Stimulated activated CD8-positive, alpha-beta memory T cell treated with anti-CD3 and anti-CD28 coated beads, Interleukin-7, amount 100 ng/mL, for 48 hours (primary cell): ENCODE measurements around the gene LRRC75B.
"Not testable (repeated sequence)": the region's sequence is repeated elsewhere in the genome, so short reads cannot be mapped to it uniquely, and the experiment has no call there.

ENCODE experiments used
- DNase-seq, 2 donors: peaks; one replicate each; pipeline ENCODE4 v3.0.0-alpha.2; 2020; ENCODE audit warnings: low read depth in 1 of 2; ENCODE audit errors: extremely low read depth in 1 of 2

Gene LRRC75B

DNA sequence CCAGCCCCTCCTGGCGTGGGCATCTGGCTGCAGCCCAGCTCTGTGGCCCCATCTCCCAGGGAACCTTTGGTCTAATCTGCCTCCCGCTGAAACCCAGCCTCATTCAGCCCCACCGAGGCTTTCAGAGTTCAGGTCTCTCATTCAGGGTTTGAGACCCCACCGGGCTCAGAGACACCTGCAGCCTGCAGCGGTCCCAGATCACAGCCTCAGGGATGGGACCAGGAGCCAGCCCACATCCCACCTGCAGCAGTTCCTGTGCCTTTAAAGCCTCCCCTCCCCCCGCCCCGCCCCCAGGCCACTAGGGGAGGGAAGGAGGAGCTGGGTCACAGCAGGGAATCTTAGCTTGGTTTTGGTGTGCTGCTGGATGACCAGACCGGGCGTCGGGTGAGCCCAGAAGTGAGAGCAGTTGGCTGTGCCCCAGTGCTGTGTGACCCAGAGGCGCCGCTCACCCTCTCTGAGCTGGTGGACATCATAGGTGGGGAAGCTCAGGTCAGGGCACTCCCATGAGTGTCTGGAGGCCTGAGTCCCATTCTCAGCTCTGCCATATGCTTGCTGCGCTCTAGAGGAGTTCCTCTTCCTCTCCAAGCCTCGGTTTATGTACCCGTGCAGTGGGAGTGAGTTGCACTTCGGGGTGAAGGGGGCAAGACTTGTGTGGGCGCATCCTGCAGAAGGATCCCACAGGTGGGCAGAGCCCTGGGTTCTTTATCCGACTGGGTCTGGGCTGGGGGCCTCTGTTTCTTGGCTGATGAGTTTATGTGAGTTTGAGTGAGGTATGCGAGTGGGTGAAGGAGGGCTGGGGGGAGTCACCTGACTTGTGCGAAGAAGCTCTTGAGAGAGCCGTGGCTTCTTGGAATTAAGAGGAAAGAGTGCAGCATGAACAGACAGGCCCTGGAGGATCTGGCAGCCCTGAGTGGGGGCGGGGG is 10.2 kb upstream of the LRRC75B start, which contains the start of gene GGT1:
GGT1 (plus strand) TSS at position 347 of the 923 bp plus-strand sequence. CDS start 7,889 bp downstream, outside the sequence.
- DNase-seq = not testable (repeated sequence)

DNA sequence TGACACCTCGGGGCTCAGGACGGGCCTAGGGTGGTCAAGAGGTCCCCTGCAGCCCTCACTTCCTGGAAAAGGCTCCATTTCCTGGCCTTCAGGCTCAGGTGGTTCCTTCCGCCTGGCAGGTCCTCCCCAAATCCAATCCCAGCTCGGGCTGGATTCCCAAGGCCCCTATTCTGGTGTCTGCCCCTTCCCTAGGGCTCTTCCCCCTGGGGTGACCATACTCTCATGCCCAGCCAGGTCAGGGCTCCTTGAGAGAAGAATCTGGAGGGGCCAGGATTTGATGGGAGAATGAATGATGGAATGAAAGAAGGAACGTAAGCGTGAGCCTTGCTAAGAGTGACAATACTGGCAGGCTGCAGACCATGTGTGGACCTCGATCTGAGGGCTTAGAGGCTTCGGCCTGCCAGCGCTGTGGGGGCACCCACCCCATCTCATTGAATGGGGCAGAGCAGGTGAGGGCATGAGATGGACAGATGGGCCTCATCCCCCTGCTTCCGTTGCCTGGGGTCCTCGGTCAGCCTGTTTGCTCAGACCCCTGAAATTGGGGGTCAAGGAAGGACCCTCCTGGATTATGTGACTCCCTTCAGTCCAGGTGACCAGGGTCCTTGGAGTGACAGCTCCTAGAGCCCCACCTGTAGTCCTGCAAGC is 9.4 kb upstream of the LRRC75B start:
- DNase-seq = not testable (repeated sequence)

DNA sequence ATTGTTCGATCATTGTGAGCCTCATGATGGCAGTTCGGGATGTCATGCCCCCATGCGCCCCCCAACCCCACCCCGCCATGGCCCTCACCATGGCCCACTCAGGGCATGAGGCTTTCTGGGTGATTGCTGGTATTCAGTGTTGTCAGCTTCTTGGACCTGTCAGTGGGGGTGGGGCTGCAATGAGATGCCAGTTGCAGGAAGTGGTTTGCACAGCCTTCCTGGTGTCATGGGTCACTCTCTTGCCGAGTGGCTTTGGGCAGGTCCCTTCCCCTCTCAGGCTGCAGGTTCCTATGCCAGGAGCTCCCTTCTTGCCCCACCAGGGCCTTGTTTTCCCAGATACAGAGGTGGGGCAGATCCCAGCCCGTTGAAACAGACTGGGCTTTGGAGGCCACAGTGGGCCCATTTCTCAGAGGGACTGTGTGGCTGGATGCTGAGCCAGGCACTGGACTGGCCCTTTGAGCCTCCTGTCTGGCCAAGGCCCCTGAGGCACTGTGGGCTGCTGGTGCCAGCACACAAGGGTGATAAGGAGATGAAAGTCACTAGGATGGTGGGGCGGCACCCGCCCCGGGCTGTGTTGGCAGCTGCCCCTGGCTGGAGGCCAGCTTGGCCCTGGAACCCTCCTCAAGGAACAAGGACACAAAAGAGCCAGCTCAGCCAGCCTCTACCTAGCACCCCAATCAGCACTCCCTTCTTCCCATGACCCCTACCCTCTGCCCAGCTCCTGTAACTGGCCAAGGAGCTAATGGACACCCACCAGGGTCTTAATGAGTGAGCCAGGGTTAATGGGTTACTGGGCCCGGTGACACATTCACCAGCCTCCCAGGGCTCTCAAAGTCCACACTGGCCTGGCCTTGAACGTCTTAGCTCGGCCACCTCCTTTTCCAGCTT is 8.6 kb upstream of the LRRC75B start:
- no peak for DNase-seq

DNA sequence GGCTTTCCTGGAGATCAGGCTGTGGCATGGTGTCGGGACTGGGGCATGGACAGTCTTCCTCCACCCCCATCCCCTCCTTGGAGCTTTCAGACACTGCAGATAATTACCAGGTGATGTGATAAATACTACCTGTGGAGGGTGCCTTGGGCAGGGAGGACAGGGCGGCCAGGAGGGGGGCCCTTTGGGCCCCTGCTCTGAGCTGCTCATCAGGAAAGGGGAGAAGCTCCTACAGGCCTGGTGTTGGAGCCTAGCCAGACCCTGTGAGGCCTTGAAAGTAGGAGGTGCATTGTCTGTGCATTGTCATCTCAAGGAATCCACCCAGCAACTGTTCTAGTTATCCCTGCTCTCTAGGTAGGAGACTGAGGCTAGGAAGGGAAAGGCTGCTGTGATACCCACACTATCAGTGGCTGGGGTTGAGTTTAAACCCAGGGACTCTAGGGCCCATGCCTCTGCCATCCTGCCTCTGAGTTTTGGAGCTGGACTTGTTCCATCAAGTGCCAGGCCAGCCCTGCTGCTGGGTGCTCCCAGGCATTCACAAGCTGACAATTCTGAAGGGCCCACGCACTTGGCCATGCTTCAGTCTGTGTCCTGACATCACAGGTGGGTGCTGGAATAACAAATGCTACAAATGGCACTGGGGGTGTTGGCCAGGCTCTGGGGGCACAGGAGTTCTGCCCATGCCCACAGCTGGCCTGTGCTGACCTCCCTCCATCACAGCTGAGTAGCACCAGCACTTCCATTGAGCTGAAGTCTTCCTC is 7.3 kb upstream of the LRRC75B start:
- not testable (repeated sequence) for DNase-seq

DNA sequence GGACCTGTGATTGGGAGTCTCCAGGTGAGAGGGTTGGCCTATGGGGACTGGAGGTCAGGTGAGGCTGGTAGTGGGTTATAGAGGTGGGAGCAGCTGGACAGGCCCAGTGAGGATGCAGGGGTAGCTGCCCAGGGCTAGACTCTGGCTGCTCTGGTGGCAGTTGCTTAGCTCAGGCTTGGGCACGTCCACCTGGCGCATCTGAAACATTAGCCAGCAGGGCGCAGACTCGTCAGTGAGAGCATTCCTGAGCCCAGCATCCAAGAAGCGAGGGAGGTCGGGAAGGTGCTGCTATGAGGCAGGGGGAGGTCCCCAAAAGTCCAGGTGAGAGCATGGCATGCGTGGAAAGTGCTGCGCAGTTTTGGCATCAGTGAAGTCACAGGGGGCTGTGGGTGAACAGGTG is 6.6 kb upstream of the LRRC75B start:
- DNase-seq = no peak

GRCh38 chr22:24597076-24597475 is 4.2 kb upstream of the LRRC75B start:
- not testable (repeated sequence) for DNase-seq

DNA sequence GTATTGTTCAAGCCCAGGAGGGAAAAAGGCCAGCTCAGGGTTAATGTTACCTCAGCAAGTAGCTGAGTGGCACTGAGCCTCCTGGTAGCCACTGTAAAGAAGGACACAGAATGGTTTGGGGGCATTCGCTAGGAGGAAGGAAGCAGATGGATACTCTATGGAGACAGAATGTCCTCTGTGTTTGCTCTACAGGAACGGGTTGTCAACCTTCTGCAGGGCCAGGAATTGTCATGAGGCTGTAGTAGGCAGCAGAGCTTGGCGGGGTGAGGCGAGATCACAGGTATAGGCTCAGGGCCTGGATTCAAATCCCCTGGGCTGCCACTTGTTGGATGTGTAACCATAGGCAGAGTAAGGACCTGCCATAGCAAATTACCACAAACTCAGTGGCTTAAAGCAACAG is 3.0 kb upstream of the LRRC75B start:
- DNase-seq = no peak

DNA sequence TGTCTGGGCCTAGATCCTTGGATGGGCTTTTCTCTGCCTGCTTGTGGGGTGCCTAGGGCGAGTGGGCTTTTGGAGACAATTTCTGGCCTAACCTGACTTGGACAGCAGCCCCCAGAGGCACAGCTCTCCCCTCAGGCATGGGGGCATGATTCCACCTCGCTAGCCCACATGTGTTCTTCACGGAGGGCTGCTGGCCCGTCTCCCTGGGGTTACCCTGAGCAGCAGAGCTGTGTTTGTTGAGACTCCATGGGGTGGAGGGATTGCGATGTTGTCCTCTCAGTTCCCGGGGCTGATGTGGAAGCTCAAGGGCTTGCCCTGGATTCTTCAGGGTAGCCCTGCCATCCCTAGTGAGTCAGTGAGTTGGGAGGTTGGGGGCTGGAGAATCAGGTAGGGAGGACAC is 2.4 kb upstream of the LRRC75B start:
- DNase-seq = no peak

GRCh38 chr22:24594569-24595120 is 1.8 kb upstream of the LRRC75B start:
- DNase-seq = no peak

DNA sequence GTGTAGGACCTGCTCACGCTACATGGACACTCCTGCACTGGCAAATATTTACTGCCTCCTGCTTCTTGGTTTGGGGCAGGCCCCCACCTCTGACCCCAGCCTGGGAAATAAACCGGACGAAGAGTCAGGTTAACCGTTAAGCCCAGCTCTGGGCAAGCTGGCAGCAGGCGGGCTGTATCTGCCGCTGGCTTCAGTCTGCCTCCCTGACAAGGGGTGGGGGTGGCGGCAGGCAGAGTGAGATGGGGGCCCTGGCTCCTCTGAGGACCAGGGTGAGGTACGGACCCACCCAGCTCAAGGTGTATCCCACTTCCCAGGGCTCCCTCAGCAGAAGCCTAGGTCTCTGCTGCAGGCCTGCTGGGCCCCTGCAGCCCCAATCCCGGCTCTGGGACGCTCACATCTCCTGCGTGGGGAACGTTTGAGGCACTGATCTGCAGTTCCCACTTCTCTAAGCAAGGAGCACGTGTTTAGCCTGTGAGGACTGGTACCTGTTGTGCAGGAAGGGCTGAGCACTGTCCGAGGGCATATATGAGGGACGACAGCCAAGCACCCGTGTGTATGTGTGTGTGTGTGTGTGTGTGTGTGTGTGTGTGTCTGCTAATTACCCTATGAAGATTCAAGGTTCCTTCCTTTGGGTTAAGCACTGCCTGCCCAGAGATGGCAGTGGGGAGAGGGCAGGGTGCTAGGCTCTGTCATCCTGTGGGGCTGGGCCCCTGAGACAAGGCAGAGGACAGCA is 1.1 kb upstream of the LRRC75B start:
- no peak for DNase-seq

GRCh38 chr22:24593559-24593835 is 624 bp upstream of the LRRC75B start:
- not testable (repeated sequence) for DNase-seq

DNA sequence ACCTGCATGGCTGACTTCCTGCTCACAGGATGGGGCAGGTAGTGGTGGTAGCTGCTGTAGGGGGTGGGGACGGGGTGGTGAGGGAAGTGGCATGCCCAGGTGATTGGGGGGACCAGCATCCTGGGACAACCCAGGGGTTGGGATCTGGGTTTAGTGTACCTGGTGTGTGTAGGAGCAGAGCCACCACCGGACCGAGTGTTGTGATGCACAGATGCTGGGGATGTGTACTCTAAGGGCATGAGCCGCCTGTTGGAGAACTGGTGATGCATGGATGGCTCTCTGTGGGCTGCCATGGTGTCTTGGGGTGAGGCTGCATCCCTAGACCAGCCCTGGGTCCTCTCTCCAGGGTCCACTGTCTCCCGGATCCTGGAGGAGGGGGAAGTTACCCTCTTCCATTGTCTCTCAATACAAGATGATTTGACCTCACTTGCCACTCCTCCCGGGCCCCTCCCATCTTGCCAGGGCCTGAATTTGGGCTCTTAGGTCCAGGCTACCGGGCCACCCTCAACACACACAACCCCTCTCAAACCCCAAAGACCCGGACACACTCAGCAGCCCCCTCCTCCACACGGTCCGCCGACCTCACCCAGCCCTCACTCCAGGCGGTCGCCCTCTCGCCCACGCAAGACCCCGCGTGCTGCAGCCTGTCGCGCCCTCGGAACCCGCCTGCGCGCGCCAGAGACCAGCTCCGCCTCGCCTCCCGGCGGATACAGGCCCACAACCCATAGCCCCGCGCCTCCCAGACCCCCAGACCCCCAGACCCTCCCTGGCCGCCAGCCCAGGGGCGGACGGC is 619 bp downstream of the LRRC75B start:
- DNase-seq = no peak

- DNase-seq = no peak
Observed at GRCh38 chr22:24591286-24591830, 1.5 kb downstream of the LRRC75B start.

- DNase-seq = no peak
Observed at GRCh38 chr22:24590596-24591173, 2.2 kb downstream of the LRRC75B start.

GRCh38 chr22:24589518-24590030 is 3.3 kb downstream of the LRRC75B start:
- no peak for DNase-seq

- no peak for DNase-seq
Observed at GRCh38 chr22:24588757-24589481, 4.0 kb downstream of the LRRC75B start.

DNA sequence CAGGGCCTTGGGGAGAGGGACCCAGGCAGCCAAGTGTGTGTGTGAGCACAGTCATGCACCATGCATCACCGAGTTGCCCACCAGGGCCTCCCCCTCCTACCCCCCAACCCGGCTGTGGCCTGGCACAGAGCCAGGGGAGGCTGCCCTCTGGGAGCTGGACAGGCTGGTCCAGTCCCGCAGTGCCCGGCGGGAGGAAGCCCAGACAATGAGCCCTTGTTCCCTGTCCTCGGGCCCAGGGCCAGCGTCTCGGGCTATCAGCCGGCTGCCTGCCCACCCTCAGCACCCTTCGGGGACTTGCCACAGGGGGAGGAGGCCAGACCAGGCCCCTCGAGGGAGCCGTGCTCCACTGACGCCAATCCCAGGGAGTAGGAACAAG is 4.5 kb downstream of the LRRC75B start:
- DNase-seq = no peak
